Measurements from ENCODE around the gene FNDC3B.

The FNDC3B gene

DNA sequence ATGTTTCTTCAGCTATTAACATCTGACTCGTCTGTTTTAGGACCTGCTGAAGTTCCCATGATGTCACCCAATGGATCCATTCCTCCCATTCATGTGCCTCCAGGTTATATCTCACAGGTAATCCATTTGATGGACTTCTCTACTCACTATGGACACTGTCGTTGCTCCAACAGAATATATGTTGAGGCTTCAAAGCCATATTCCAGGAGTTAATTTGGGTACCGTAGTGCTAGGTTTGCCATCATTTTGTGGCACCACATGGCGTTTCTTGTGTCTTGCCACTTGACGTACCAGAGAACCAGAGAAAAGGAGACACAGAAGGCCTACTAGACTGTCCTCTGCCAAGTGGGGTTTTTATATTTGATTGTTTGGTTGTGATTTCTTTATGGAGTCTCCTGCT is 187.5 kb downstream of the FNDC3B start:
- Histone ChIP-seq H3K36me3 (ENCODE audit: insufficient read depth, low read length) (peaks cover 9% of the 10 kb centered on the region; the same call in 1 of the 2 replicates), H2AFZ (ENCODE audit: low read length) (no peak overlapping the region), H3K4me3 (ENCODE audit: low read length, poor library complexity, severe bottlenecking) (no peak overlapping the region), H3K9ac (ENCODE audit: low read depth, low read length, poor library complexity, severe bottlenecking) (no peak overlapping the region), H3K27me3 (ENCODE audit: insufficient read depth, low read length, poor library complexity, severe bottlenecking) (no peaks in the 10 kb centered on the region), H3K4me2 (ENCODE audit: low read depth, low read length, poor library complexity, severe bottlenecking) (no peak overlapping the region), H3K79me2 (ENCODE audit: insufficient read depth, low read length) (no peaks in the 10 kb centered on the region), H3K9me2 (replicated peaks; ENCODE audit: low read depth, low read length) (no peaks in the 10 kb centered on the region), H3F3A (ENCODE audit: low read depth) (no peaks in the 10 kb centered on the region), H3K9me3 (ENCODE audit: insufficient read depth, low read depth, low read length) (no peaks in the 10 kb centered on the region), H3K4me1 (ENCODE audit: insufficient read depth, low read length, poor library complexity, severe bottlenecking) (no peaks in the 10 kb centered on the region), H4K20me1 (ENCODE audit: insufficient read depth, low read length, poor library complexity, severe bottlenecking) (no peaks in the 10 kb centered on the region)
- TF ChIP-seq, protein P1, sequence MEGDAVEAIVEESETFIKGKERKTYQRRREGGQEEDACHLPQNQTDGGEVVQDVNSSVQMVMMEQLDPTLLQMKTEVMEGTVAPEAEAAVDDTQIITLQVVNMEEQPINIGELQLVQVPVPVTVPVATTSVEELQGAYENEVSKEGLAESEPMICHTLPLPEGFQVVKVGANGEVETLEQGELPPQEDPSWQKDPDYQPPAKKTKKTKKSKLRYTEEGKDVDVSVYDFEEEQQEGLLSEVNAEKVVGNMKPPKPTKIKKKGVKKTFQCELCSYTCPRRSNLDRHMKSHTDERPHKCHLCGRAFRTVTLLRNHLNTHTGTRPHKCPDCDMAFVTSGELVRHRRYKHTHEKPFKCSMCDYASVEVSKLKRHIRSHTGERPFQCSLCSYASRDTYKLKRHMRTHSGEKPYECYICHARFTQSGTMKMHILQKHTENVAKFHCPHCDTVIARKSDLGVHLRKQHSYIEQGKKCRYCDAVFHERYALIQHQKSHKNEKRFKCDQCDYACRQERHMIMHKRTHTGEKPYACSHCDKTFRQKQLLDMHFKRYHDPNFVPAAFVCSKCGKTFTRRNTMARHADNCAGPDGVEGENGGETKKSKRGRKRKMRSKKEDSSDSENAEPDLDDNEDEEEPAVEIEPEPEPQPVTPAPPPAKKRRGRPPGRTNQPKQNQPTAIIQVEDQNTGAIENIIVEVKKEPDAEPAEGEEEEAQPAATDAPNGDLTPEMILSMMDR (conservative IDR thresholded peaks at IDR 0.05; ENCODE audit: low read length): no peak
- no peak for TF ChIP-seq EZH2phosphoT487 (IDR thresholded peaks at IDR 0.05; ENCODE audit: borderline replicate concordance)

DNA sequence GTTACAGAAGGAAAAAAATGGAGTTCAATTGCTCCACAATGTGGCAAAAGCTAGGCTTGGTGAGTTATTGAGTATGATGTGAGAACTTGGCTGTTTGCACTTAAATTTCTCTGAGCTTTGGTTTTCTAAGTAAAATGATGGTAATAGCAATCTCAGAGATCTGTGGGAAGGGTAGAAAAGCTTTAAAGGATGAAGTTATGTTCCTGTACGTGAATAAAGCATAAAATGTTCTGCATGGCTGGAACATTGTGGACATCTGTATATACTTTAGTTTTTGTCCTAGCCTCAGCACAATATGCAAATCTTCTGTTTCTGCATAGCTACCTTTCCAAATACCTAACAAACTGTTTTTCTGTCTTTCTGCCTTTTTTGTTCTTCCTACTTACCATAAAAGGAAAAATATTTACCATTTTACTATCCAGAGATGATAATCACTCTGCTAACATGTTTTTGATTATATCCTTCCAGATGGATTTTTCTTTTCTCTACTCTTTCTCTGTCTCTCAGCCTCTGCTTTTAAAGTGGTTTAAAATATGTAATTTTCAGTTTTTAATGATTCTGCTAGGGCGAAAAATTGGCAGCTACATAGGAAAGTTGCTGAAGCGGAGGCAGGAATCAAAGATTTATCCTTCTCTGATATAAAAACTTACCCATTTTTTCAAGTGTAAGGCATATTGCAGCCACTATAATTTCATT is 188.1 kb downstream of the FNDC3B start:
- Histone ChIP-seq H3K36me3 (ENCODE audit: insufficient read depth, low read length) (peaks cover 9% of the 10 kb centered on the region; the same call in 1 of the 2 replicates), H3K4me3 (ENCODE audit: low read length, poor library complexity, severe bottlenecking) (no peak overlapping the region)

DNA sequence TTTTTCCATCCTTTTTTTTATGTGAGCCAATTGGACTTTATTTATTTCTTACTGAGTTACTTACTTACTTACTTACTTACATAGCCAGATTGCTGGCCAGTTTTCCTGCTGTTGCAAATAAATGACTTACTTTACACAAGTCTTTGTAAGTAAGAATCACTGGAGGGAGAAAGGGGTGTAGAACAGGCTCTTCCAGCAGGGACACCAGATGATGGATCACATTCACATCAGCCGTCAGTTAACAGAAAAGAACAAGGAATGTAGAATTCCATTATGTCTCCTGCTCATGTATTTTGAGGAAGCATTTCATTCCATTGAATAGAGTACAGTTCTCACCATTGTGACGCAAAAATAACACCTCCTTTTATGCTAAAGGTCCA is 188.6 kb downstream of the FNDC3B start:
- Histone ChIP-seq H3K9me3 (ENCODE audit: insufficient read depth, low read depth, low read length) (no peaks in the 10 kb centered on the region), H3F3A (ENCODE audit: low read depth) (no peaks in the 10 kb centered on the region), H3K4me1 (ENCODE audit: insufficient read depth, low read length, poor library complexity, severe bottlenecking) (no peaks in the 10 kb centered on the region), H4K20me1 (ENCODE audit: insufficient read depth, low read length, poor library complexity, severe bottlenecking) (no peaks in the 10 kb centered on the region), H3K4me3 (ENCODE audit: low read length, poor library complexity, severe bottlenecking) (no peak overlapping the region), H2AFZ (ENCODE audit: low read length) (no peak overlapping the region), H3K9me2 (replicated peaks; ENCODE audit: low read depth, low read length) (no peaks in the 10 kb centered on the region), H3K27me3 (ENCODE audit: insufficient read depth, low read length, poor library complexity, severe bottlenecking) (no peaks in the 10 kb centered on the region), H3K4me2 (ENCODE audit: low read depth, low read length, poor library complexity, severe bottlenecking) (no peak overlapping the region), H3K9ac (ENCODE audit: low read depth, low read length, poor library complexity, severe bottlenecking) (no peak overlapping the region), H3K79me2 (ENCODE audit: insufficient read depth, low read length) (no peaks in the 10 kb centered on the region), H3K36me3 (ENCODE audit: insufficient read depth, low read length) (peaks cover 9% of the 10 kb centered on the region; the same call in 1 of the 2 replicates)
- TF ChIP-seq, protein P1 (conservative IDR thresholded peaks at IDR 0.05; ENCODE audit: low read length): no peak
- TF ChIP-seq EZH2phosphoT487 (IDR thresholded peaks at IDR 0.05; ENCODE audit: borderline replicate concordance): no peak

More for the DNA sequence above, 188.1 kb downstream of the FNDC3B start:
- Histone ChIP-seq H3K9ac (ENCODE audit: low read depth, low read length, poor library complexity, severe bottlenecking) (no peak overlapping the region), H4K20me1 (ENCODE audit: insufficient read depth, low read length, poor library complexity, severe bottlenecking) (no peaks in the 10 kb centered on the region), H3K79me2 (ENCODE audit: insufficient read depth, low read length) (no peaks in the 10 kb centered on the region), H3K27me3 (ENCODE audit: insufficient read depth, low read length, poor library complexity, severe bottlenecking) (no peaks in the 10 kb centered on the region), H3F3A (ENCODE audit: low read depth) (no peaks in the 10 kb centered on the region), H2AFZ (ENCODE audit: low read length) (no peak overlapping the region), H3K9me3 (ENCODE audit: insufficient read depth, low read depth, low read length) (no peaks in the 10 kb centered on the region), H3K4me2 (ENCODE audit: low read depth, low read length, poor library complexity, severe bottlenecking) (no peak overlapping the region), H3K4me1 (ENCODE audit: insufficient read depth, low read length, poor library complexity, severe bottlenecking) (no peaks in the 10 kb centered on the region), H3K9me2 (replicated peaks; ENCODE audit: low read depth, low read length) (no peaks in the 10 kb centered on the region)
- no peak for TF ChIP-seq EZH2phosphoT487 (IDR thresholded peaks at IDR 0.05; ENCODE audit: borderline replicate concordance)
- TF ChIP-seq, protein P1 (conservative IDR thresholded peaks at IDR 0.05; ENCODE audit: low read length): no peak

Measured in Loucy (cell line).